ENCODE measurements around the gene SEC61G.

The SEC61G gene

GRCh38 chr7:54757711-54758110 is 1.3 kb downstream of the SEC61G start:
- Histone ChIP-seq H3K27me3 (replicated peaks) (no peaks in the 10 kb centered on the region), H3K27ac (no peak overlapping the region), H3K36me3 (replicated peaks) (peaks cover 24% of the 10 kb centered on the region), H3K4me3 (ENCODE audit: low read depth, low read length) (peak overlapping the region; percentile 97)
- in situ Hi-C loops (cut with HindIII; ENCODE audit: low pct_ligation_motif_present, low sequenced_read_pairs): no loop called here
- no peak for TF ChIP-seq CTCF (IDR thresholded peaks at IDR 0.05; ENCODE audit: low read depth, low read length, missing control alignments)
- no peak for DNase-seq

DNA sequence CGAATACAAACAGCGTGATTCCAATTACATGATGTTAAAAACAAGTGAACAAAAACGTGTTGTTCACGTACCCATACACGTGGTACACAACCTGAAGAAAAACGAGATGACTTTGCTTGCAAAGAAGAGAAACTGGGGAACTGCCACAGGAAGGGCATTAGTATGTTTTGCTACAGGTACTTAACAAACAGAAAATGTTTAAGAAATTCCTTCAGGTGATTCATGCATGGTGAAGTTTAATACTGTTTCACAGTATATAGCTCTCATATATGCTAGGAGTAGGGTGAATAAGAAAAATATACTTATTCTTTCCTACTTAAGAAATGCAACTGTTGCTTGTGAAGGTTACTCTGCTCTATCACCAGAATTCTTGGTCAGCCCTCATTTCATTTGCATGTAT is 9.8 kb downstream of the SEC61G start:
- in situ Hi-C loops (cut with HindIII; ENCODE audit: low pct_ligation_motif_present, low sequenced_read_pairs): no loop called here
- Histone ChIP-seq H3K27me3 (replicated peaks) (no peaks in the 10 kb centered on the region), H3K36me3 (replicated peaks) (peaks cover 60% of the 10 kb centered on the region)

GRCh38 chr7:54747234-54747633 is 11.8 kb downstream of the SEC61G start:
- in situ Hi-C loops (cut with HindIII; ENCODE audit: low pct_ligation_motif_present, low sequenced_read_pairs): no loop called here

More for the DNA sequence above, 9.8 kb downstream of the SEC61G start:
- no peak overlapping the region for H3K27ac ChIP-seq
- no peak for TF ChIP-seq CTCF (IDR thresholded peaks at IDR 0.05; ENCODE audit: low read depth, low read length, missing control alignments)
- DNase-seq: no peak
- H3K4me3 ChIP-seq (ENCODE audit: low read depth, low read length): no peak overlapping the region

DNA sequence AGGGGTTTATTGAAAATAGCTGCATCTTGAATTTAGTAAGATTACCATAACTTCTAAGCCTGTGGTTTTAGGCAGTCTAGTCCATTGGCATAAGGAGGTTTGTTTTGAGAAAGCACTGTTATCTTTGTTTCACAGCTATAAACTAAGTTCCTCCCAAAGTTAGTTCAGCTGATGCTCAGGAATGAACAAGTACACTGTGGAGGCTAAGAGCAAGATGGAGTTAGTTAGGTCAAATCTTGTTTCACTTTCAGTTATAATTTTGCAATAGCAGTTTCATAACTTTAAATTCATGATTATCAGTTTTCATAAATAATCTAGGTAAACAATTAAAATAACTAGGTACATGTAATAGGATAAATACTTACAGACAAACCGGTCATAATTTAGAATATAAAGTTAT is 15.4 kb downstream of the SEC61G start:
- no peak for TF ChIP-seq CTCF (IDR thresholded peaks at IDR 0.05; ENCODE audit: low read depth, low read length, missing control alignments)
- no peak overlapping the region for H3K4me3 ChIP-seq (ENCODE audit: low read depth, low read length)
- H3K27ac ChIP-seq: no peak overlapping the region
- no peak for DNase-seq
- H3K36me3 ChIP-seq (replicated peaks): peaks cover 16% of the 10 kb centered on the region
- in situ Hi-C loops (cut with HindIII; ENCODE audit: low pct_ligation_motif_present, low sequenced_read_pairs): no loop called here
- H3K27me3 ChIP-seq (replicated peaks): no peaks in the 10 kb centered on the region

More at GRCh38 chr7:54747234-54747633, 11.8 kb downstream of the SEC61G start:
- DNase-seq: no peak
- H3K27ac ChIP-seq: no peak overlapping the region
- no peak overlapping the region for H3K4me3 ChIP-seq (ENCODE audit: low read depth, low read length)
- peaks cover 44% of the 10 kb centered on the region for H3K36me3 ChIP-seq (replicated peaks)
- TF ChIP-seq CTCF (IDR thresholded peaks at IDR 0.05; ENCODE audit: low read depth, low read length, missing control alignments): no peak
- H3K27me3 ChIP-seq (replicated peaks): no peaks in the 10 kb centered on the region

DNA sequence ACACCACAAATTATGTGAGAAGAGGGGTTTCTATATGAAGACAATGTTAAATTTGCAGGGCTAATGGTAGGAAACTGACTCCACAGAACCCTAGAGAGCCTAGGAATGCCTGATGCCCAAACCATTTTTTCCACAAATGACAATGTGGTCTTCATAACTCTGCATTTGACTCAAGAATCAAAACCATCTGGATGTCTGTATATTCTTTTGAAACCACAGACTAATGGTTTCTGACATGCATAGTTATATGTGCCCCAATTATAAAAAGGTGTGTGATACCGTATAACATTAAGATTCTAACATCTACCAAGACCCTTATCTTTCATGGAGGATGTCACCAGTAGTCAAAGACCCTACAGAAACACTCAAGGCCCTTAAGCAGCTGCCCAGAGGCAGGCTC is 20.3 kb downstream of the SEC61G start:
- TF ChIP-seq CTCF (IDR thresholded peaks at IDR 0.05; ENCODE audit: low read depth, low read length, missing control alignments): no peak
- Histone ChIP-seq H3K27ac (no peak overlapping the region), H3K27me3 (replicated peaks) (no peaks in the 10 kb centered on the region), H3K4me3 (ENCODE audit: low read depth, low read length) (no peak overlapping the region), H3K36me3 (replicated peaks) (no peaks in the 10 kb centered on the region)
- DNase-seq: no peak
- in situ Hi-C loops (cut with HindIII; ENCODE audit: low pct_ligation_motif_present, low sequenced_read_pairs): no loop called here

GRCh38 chr7:54729107-54729506 is 29.9 kb downstream of the SEC61G start:
- H3K27me3 ChIP-seq (replicated peaks): no peaks in the 10 kb centered on the region
- TF ChIP-seq CTCF (IDR thresholded peaks at IDR 0.05; ENCODE audit: low read depth, low read length, missing control alignments): no peak
- no peak overlapping the region for H3K27ac ChIP-seq
- no peak for DNase-seq
- in situ Hi-C loops (cut with HindIII; ENCODE audit: low pct_ligation_motif_present, low sequenced_read_pairs): no loop called here
- H3K4me3 ChIP-seq (ENCODE audit: low read depth, low read length): no peak overlapping the region
- no peaks in the 10 kb centered on the region for H3K36me3 ChIP-seq (replicated peaks)

All from brain microvascular endothelial cell (primary cell).